ENCODE results near the gene CERS3.
"Not testable (repeated sequence)": the region's sequence is repeated elsewhere in the genome, so short reads cannot be mapped to it uniquely, and the experiment has no call there.

CERS3 gene

DNA sequence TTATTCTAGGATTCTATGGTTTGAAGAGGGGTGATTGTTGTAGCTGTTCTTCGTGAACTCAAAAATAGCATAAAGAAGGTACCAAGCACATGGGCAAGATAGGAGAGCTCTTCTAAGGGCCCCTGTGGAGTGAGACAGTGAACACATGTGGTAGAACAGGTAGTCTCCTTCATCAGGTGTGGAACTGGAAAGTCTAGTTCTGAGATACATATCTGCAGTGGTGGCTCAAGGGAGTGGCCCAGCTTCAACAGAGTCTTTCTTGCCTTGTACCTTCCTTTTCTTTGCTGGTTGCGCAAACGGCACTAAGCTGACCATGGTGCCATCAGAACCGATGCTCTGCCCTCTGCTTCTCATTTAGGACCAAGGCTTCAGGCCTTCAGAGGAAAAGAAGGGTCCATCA is 65.2 kb downstream of the CERS3 start:
- H3K4me1 Mint-ChIP-seq (ENCODE audit: low read depth): peaks cover 16% of the 10 kb centered on the region
- no peak overlapping the region for H3K27ac Mint-ChIP-seq
- no peak overlapping the region for H3K4me3 Mint-ChIP-seq
- H3K27me3 Mint-ChIP-seq: no peaks in the 10 kb centered on the region
- H3K36me3 Mint-ChIP-seq: peaks cover 13% of the 10 kb centered on the region
- peaks cover 3% of the 10 kb centered on the region for H3K9me3 Mint-ChIP-seq (ENCODE audit: low read depth)

DNA sequence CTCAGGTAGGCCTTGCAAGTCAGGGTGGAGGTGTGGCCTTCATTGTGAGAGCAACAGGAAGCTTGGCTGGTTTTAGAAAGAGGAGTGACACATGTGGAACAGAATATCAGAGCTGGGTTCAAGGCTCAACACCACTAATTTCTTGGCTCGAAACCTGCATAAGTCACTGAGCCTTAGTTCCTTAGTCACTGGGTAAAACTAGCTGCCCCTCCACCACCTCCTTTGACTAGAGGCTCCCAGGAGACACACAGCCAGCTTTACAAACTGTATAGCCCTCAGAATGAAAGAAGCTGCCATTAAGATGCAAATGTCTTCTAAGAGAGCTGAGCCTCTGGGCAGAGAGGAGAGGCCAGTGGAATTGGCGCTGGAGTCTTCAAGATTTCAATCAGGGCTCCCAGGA is 67.7 kb downstream of the CERS3 start:
- Mint-ChIP-seq H3K9me3 (ENCODE audit: low read depth) (peaks cover 3% of the 10 kb centered on the region), H3K4me1 (ENCODE audit: low read depth) (peaks cover 16% of the 10 kb centered on the region), H3K27ac (no peak overlapping the region), H3K36me3 (peaks cover 21% of the 10 kb centered on the region), H3K27me3 (no peaks in the 10 kb centered on the region), H3K4me3 (no peak overlapping the region)

GRCh38 chr15:100457201-100457600 is 71.5 kb downstream of the CERS3 start:
- H3K4me3 Mint-ChIP-seq: no peak overlapping the region
- no peaks in the 10 kb centered on the region for H3K4me1 Mint-ChIP-seq (ENCODE audit: low read depth)
- H3K9me3 Mint-ChIP-seq (ENCODE audit: low read depth): peaks cover 9% of the 10 kb centered on the region
- peaks cover 28% of the 10 kb centered on the region for H3K36me3 Mint-ChIP-seq
- no peak overlapping the region for H3K27ac Mint-ChIP-seq
- no peaks in the 10 kb centered on the region for H3K27me3 Mint-ChIP-seq

GRCh38 chr15:100454148-100454547 is 74.6 kb downstream of the CERS3 start:
- H3K9me3 Mint-ChIP-seq (ENCODE audit: low read depth): peaks cover 13% of the 10 kb centered on the region
- no peaks in the 10 kb centered on the region for H3K4me1 Mint-ChIP-seq (ENCODE audit: low read depth)
- peaks cover 40% of the 10 kb centered on the region for H3K36me3 Mint-ChIP-seq
- no peaks in the 10 kb centered on the region for H3K27me3 Mint-ChIP-seq
- no peak overlapping the region for H3K27ac Mint-ChIP-seq
- H3K4me3 Mint-ChIP-seq: no peak overlapping the region

DNA sequence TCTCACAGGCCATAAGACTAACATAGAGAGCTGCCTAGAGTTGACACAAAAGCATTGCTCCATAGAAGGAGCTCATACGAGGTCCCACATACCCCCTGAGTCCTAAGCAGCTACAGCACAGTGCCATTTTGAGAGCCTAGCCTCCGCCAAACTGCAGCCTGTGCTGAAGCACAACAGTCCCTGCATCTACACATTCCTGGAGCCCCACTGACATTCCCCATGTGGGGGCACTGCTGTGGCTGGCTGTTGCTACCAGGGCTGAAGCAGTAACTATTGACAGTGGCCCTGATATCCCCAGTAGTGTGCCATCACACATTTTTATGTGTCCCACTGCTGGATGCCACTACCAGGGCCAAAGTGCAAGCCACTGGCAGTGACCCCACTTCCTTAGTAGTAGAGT is 80.3 kb downstream of the CERS3 start:
- Mint-ChIP-seq H3K27me3 (no peaks in the 10 kb centered on the region), H3K4me3 (no peak overlapping the region), H3K27ac (no peak overlapping the region), H3K4me1 (ENCODE audit: low read depth) (no peaks in the 10 kb centered on the region), H3K9me3 (ENCODE audit: low read depth) (peaks cover 10% of the 10 kb centered on the region), H3K36me3 (peaks cover 30% of the 10 kb centered on the region)

DNA sequence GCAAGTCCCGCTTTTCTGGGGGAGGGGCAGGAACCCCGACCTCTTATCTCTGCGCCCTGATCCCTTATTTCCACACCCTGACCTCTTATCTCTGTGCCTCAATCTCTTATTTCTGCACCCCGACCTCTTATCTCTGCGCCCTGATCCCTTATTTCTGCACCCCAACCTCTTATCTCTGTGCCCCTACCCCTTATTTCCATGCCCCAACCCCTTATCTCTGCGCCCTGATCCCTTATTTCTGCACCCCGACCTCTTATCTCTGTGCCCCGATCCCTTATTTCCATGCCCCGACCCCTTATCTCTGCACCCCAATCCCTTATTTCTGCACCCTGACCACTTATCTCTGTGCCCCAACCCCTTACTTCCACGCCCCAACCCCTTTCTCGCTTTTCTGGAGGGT is 87.7 kb downstream of the CERS3 start:
- not testable (repeated sequence) for H3K27me3 Mint-ChIP-seq

DNA sequence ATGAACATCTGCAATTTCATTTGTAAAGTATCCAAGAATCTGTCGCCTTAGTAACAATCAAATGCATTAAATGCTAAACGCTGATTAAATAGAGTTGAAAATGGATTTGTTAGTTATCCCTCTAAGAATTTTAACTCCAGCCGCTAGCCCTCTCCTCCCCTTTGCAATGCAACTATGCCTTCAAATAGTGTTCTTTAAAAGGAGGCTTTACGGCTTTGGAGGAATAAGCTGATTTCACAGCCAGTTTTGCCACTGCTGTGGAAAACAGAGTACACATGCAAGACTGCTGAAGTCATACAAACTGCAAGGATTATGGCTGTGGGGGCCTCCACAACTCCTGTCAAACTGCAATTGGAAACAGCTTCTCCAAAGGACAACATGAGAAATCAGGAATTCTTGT is 89.2 kb downstream of the CERS3 start:
- H3K4me3 Mint-ChIP-seq: no peak overlapping the region
- peaks cover 5% of the 10 kb centered on the region for H3K4me1 Mint-ChIP-seq (ENCODE audit: low read depth)
- no peaks in the 10 kb centered on the region for H3K27me3 Mint-ChIP-seq
- H3K27ac Mint-ChIP-seq: no peak overlapping the region
- H3K9me3 Mint-ChIP-seq (ENCODE audit: low read depth): no peaks in the 10 kb centered on the region
- H3K36me3 Mint-ChIP-seq: no peaks in the 10 kb centered on the region

More for the DNA sequence above, 87.7 kb downstream of the CERS3 start:
- H3K27ac Mint-ChIP-seq; H3K4me1 Mint-ChIP-seq (ENCODE audit: low read depth); H3K9me3 Mint-ChIP-seq (ENCODE audit: low read depth); H3K4me3 Mint-ChIP-seq; H3K36me3 Mint-ChIP-seq: not testable (repeated sequence)

DNA sequence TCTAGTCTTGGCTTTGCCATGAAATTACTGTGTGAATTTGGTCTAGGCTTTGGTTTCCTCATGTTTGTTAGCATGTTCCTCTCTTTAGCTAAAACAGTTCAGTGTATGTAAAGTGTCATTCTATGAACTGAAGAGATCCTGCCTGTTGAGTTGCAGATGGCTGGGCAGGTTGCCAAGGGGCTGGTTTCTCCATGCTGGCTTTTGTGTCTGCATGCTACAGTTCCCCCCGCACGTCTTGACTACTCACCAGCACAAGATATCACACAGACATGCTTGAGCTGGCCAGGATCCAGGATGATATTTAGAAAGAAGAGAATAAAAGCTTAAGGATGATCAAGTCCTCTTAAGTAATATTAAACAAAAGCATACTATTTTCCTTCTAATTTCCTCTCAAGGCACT is 90.2 kb downstream of the CERS3 start:
- Mint-ChIP-seq H3K4me1 (ENCODE audit: low read depth) (peaks cover 5% of the 10 kb centered on the region), H3K9me3 (ENCODE audit: low read depth) (no peaks in the 10 kb centered on the region), H3K4me3 (no peak overlapping the region), H3K27me3 (no peaks in the 10 kb centered on the region), H3K36me3 (no peaks in the 10 kb centered on the region), H3K27ac (peak overlapping the region; percentile 22)

DNA sequence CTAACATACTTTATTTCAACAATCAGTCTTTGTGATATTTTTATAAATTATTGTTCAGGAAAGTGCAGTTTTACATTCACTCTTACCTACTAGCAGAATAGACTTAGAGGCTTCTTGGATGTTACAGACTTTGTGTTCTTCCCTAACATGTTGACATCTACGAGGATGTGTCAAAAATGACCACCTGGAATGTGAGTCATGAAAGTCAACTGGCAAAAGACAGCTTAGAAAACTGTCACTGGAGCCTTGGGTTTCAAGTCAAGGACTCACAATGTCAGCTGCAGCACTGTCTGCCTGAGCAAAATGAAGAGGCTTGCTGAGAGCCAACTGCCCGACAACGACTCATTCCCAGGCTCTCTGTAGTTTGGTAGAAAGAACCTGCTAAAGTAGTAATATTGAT is 91.5 kb downstream of the CERS3 start:
- Mint-ChIP-seq H3K4me1 (ENCODE audit: low read depth) (peaks cover 5% of the 10 kb centered on the region), H3K27ac (no peak overlapping the region), H3K36me3 (no peaks in the 10 kb centered on the region), H3K4me3 (no peak overlapping the region), H3K27me3 (no peaks in the 10 kb centered on the region), H3K9me3 (ENCODE audit: low read depth) (no peaks in the 10 kb centered on the region)

DNA sequence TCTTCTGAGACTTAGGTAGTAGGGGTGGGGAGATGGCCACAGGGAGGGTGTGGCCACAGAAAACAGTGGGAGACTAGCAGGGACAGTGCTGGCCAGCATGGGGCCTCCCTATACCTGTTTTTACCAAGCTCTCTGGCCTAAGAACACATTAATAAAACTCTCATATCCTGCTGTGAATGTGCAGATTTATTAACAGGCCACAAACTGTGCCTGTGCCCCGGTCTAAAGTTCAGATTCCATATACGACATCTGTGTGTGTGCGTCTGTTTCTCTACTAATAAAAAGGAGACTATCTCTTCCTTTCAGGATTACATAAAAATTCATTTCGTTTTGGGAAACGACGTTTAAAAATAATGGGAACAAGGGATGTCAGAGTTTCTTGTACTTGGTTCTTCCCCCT is 94.2 kb downstream of the CERS3 start:
- Mint-ChIP-seq H3K27me3 (no peaks in the 10 kb centered on the region), H3K27ac (no peak overlapping the region), H3K4me1 (ENCODE audit: low read depth) (peaks cover 5% of the 10 kb centered on the region), H3K36me3 (no peaks in the 10 kb centered on the region), H3K9me3 (ENCODE audit: low read depth) (no peaks in the 10 kb centered on the region), H3K4me3 (no peak overlapping the region)

GRCh38 chr15:100434038-100434437 is 94.7 kb downstream of the CERS3 start:
- no peaks in the 10 kb centered on the region for H3K27me3 Mint-ChIP-seq
- no peak overlapping the region for H3K27ac Mint-ChIP-seq
- H3K36me3 Mint-ChIP-seq: no peaks in the 10 kb centered on the region
- H3K9me3 Mint-ChIP-seq (ENCODE audit: low read depth): no peaks in the 10 kb centered on the region
- peaks cover 5% of the 10 kb centered on the region for H3K4me1 Mint-ChIP-seq (ENCODE audit: low read depth)
- H3K4me3 Mint-ChIP-seq: no peak overlapping the region

DNA sequence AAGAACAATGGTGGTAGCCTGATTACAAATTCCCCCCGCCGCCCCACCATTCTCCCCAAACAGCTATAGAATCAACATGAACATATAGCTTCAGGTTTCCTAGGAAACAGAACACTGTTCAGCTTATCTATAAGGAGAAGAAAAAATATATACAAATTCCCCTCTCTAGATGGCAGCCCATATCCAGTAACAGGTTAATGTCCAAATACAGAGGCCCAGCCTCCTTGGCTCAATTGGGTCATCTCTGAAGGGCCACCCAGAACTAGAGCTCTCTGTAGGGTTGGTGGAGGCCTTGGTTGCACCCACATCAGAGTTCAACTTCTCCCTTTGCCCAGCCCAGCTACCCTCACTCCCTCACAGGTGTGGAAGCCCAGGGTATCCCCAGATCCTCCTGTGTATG is 95.4 kb downstream of the CERS3 start:
- Mint-ChIP-seq H3K27me3 (no peaks in the 10 kb centered on the region), H3K9me3 (ENCODE audit: low read depth) (no peaks in the 10 kb centered on the region), H3K4me3 (no peak overlapping the region), H3K36me3 (no peaks in the 10 kb centered on the region), H3K4me1 (ENCODE audit: low read depth) (no peaks in the 10 kb centered on the region), H3K27ac (no peak overlapping the region)

DNA sequence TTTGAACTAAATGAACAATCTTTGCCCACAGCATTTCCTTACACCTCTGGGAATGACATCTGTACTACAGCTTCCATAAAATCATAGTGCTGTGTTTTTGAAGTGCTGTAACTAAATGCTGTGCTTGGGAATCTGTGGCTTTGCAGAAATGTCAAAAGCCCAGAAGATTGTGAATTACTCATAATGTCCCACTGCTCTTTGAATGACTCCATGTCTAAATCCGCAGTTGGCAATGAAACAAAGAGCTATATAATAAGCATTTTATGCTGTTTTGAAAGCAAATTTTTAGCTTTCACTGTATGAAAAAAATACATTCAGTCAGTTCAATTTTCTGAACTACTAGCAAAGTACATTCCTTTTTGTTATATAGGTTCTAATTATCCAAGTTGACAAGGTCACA is 98.3 kb downstream of the CERS3 start:
- Mint-ChIP-seq H3K36me3 (peaks cover 11% of the 10 kb centered on the region), H3K9me3 (ENCODE audit: low read depth) (peaks cover 2% of the 10 kb centered on the region), H3K27ac (no peak overlapping the region), H3K4me3 (no peak overlapping the region), H3K27me3 (no peaks in the 10 kb centered on the region), H3K4me1 (ENCODE audit: low read depth) (no peaks in the 10 kb centered on the region)

- Mint-ChIP-seq H3K4me3 (no peak overlapping the region), H3K36me3 (peaks cover 15% of the 10 kb centered on the region), H3K4me1 (ENCODE audit: low read depth) (no peaks in the 10 kb centered on the region), H3K27ac (no peak overlapping the region), H3K27me3 (no peaks in the 10 kb centered on the region), H3K9me3 (ENCODE audit: low read depth) (peaks cover 10% of the 10 kb centered on the region)
These were observed 99.5 kb downstream of the CERS3 start for GRCh38 chr15:100429116-100429728.

GRCh38 chr15:100426937-100427336 is 101.8 kb downstream of the CERS3 start:
- Mint-ChIP-seq H3K27ac (no peak overlapping the region), H3K9me3 (ENCODE audit: low read depth) (peaks cover 10% of the 10 kb centered on the region), H3K4me1 (ENCODE audit: low read depth) (no peaks in the 10 kb centered on the region), H3K36me3 (peaks cover 23% of the 10 kb centered on the region), H3K4me3 (no peak overlapping the region), H3K27me3 (no peaks in the 10 kb centered on the region)

DNA sequence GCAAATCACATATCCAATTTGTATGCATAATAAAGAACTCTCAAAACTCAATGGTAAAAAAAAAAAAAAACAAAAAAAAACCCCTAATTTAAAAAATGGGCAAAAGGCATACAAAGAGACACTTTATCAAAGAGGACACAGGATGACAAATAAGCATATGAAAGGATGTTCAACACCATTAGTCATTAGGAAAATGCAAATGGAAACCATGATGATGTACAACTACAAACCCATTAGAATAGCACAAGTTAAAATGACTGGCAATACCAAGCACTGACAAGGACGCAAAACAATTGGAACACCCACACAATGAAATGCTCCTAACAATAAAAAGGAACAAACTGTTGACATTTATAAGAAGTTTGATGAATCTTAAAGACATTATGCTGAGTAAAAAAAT is 123.6 kb downstream of the CERS3 start:
- Mint-ChIP-seq H3K9me3 (ENCODE audit: low read depth) (peaks cover 8% of the 10 kb centered on the region), H3K4me1 (ENCODE audit: low read depth) (no peaks in the 10 kb centered on the region), H3K4me3 (no peak overlapping the region), H3K27me3 (no peaks in the 10 kb centered on the region), H3K36me3 (peaks cover 18% of the 10 kb centered on the region), H3K27ac (no peak overlapping the region)

All from activated naive CD8-positive, alpha-beta T cell (primary cell).